ENCODE measurements around the gene LAGE3.

Gene LAGE3

DNA sequence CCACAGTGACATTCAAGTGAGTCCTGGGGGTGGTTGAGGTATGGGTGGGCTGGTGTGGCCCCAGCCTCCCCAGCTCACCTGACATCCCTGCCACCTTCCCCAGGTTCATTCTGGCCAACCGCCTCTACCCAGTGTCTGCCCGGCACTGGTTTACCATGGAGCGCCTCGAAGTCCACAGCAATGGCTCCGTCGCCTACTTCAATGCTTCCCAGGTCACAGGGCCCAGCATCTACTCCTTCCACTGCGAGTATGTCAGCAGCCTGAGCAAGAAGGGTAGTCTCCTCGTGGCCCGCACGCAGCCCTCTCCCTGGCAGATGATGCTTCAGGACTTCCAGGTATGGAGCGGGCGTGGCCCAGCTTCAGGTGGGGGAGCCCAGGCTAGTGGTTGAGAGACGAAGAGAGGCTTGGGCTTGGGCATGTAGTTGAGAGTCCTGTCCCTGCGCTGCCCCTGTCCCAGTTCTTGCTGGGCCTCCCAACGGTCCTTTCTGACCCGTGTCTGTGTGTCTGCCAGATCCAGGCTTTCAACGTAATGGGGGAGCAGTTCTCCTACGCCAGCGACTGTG is 43.8 kb downstream of the LAGE3 start:
- no peak for DNase-seq (ENCODE audit: low read depth in 2 of 2)

DNA sequence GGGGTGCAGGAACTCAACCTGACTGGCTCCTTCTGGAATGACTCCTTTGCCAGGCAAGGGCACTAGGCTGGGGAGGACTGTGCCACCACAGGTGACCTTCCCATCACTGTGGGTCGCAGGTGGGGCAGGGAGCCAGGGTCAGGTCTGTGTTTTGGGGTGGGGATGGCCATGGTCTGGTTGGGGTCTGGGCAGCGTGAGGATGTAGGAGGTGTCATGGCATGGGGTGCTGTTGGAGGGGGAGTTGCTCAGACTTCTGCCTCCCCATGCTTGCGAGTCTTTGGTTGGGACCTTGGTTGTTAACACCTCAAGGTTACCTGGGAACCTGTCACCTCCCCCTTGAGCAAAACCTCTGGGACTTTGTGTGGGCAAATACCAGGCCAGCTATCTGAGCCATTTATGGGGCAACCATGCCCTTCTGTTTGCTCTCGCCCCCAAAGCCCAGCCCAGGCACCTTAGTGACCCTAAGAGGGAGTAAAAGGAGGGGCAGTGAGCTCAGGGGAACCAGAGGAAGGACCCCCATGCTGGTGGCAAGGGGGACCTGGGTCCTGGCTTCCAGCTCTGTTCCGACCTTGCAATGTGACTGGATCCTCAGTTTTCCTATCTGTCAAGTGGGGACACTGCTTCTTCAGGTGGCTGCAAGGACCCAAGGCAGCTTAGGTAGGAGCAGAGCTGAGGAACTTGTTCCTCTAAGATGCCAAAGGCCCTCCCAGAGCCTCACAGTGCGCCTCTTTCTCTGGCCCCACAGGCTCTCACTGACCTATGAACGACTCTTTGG is 44.5 kb downstream of the LAGE3 start:
- DNase-seq (ENCODE audit: low read depth in 2 of 2) = no peak

DNA sequence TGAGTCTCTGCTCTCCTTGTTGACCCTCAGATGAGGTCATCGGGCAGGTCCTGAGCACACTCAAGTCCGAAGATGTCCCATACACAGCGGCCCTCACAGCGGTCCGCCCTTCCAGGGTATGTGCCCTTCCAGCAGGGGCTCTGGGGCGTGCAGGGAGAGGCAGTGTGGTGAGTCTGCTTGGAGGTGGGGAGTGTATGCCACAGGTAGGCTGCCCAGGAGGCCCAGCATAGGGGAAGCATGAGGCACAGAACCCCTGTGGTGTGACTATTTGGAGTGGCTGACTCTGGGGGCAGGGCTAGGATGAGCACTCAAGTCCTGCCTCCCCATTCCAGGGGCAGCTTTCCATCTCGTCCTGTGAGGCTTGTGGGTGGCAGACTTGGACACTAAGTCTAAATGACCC is 45.5 kb downstream of the LAGE3 start:
- DNase-seq (ENCODE audit: low read depth in 2 of 2) = no peak

- no peak for DNase-seq (ENCODE audit: low read depth in 2 of 2)
Observed at GRCh38 chrX:154432210-154432609, 46.9 kb downstream of the LAGE3 start.

DNA sequence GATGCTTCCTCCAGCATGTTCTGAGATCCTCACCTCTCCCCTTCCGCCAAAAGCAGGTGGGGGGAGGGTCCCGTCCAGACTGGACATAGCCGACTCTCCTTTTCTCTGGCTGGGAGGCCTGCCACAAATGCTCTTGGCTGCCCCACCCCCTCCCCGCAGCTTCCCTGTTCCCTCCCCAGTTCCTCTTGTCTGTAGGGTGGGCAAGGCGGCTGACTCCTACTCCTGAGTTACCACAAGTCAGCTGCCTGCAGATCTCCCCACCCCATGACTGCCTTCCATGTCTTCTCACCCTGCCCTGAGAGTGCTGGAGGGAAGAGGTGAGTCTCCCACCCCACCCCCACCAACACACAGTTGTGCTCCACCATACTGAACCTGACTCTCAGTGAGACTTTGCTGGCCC is 47.7 kb downstream of the LAGE3 start:
- no peak for DNase-seq (ENCODE audit: low read depth in 2 of 2)

GRCh38 chrX:154430916-154431315 is 48.2 kb downstream of the LAGE3 start:
- no peak for DNase-seq (ENCODE audit: low read depth in 2 of 2)

- no peak for DNase-seq (ENCODE audit: low read depth in 2 of 2)
Observed at GRCh38 chrX:154430479-154430878, 48.6 kb downstream of the LAGE3 start.

- DNase-seq (ENCODE audit: low read depth in 2 of 2) = no peak
Observed at GRCh38 chrX:154429711-154430110, 49.4 kb downstream of the LAGE3 start.

GRCh38 chrX:154428176-154429171 is 50.6 kb downstream of the LAGE3 start, which contains the start of gene ATP6AP1:
ATP6AP1 (plus strand) TSS chrX:154428677; CDS start chrX:154428693, 16 bp downstream.
- DNase-seq (ENCODE audit: low read depth in 2 of 2) = peak; percentile 59 to 67

Measured in stimulated activated CD4-positive, alpha-beta T cell treated with anti-CD3 and anti-CD28 coated beads, Interleukin-1b, Interleukin-23, amount 100 ng/mL, for 1 hour (primary cell).